ENCODE measurements around the gene HMOX1.

- TF ChIP-seq CTCF (IDR thresholded peaks at IDR 0.05; ENCODE audit: control extremely low read depth in 1 of 3, insufficient read depth in 1 of 3, low read depth in 1 of 3, low read length in 3 of 3) (no peak), POLR2A (IDR thresholded peaks at IDR 0.05; ENCODE audit: control extremely low read depth in 1 of 2, low read depth in 2 of 2, low read length in 2 of 2) (no peak), SIX5 (IDR thresholded peaks at IDR 0.05; ENCODE audit: low read depth, low read length) (no peak), EZH2 (IDR thresholded peaks at IDR 0.05; ENCODE audit: low read depth, low read length, severe bottlenecking) (no peak), MAX (IDR thresholded peaks at IDR 0.05) (no peak), SAP30 (IDR thresholded peaks at IDR 0.05; ENCODE audit: insufficient read depth, insufficient replicate concordance, low read length) (no peak), ATF2 (IDR thresholded peaks at IDR 0.05; ENCODE audit: low read length) (no peak), EP300 (IDR thresholded peaks at IDR 0.05; ENCODE audit: borderline replicate concordance in 1 of 2, low read depth in 2 of 2, low read length in 2 of 2) (no peak)
Observed at GRCh38 chr22:35397095-35397904, 16.4 kb downstream of the HMOX1 start.
